ENCODE results near the gene SETD1A. TPM values are rescaled to one million over a fixed set of nuclear protein-coding genes. Genes with fewer than 3 reads are reported as not detected.
"Not testable (repeated sequence)": the region's sequence is repeated elsewhere in the genome, so short reads cannot be mapped to it uniquely, and the experiment has no call there.

Gene SETD1A
- total RNA-seq, 1 donor from 2014 or later: 11.0 TPM

DNA sequence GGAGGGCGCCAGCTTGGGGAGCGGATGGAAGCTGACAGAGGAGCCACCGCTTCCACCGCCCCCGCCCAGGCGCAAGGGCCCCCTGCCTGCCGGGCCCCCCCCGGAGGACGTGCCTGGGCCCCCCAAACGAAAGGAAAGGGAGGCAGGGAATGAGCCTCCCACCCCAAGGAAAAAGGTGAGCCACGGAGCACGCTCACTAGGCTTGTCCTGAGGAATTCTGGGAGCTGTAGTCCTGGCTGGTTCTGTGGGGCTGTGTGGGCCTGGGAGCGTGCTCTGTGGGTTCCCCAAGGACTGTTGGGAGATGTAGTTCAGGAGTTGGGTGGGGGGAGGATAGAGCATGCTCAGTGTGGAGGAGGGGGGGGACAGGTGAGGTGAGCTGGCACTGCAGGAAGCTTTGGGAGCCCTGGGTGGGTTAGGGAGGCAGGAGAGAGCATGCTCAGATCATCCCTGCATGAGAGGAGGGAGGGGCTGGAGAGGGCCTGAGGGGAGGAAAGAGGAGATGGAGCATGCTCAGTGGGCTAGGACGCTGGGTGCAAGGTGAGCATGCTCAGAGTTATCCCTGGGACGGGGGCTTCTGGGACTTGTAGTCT, 29.7 kb upstream of the SETD1A start:
- DNase-seq (peak; percentile 52), ATAC-seq (peak; percentile 31)

DNA sequence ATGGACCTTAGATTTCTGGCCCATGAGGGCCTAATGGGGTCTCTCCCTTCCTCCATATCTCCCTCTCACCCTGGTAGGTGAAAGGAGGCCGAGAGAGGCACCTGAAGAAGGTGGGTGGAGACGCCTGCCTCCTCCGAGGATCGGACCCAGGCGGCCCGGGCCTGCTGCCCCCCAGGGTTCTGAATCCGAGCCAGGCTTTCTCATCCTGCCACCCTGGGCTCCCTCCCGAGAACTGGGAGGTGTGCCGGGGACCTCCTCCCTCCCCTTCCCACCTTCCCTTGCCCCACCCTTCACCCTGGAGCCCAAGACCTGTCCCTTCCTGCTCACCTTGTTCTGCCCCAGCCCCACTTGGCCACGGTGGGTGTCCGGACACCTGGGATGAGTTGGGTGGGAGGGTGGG, 29.2 kb upstream of the SETD1A start:
- DNase-seq (no peak), ATAC-seq (no peak)
- intact Hi-C loops (cut with micrococcal nuclease): no loop called here

More for the DNA sequence above, 29.7 kb upstream of the SETD1A start:
- intact Hi-C loops (cut with micrococcal nuclease): no loop called here

DNA sequence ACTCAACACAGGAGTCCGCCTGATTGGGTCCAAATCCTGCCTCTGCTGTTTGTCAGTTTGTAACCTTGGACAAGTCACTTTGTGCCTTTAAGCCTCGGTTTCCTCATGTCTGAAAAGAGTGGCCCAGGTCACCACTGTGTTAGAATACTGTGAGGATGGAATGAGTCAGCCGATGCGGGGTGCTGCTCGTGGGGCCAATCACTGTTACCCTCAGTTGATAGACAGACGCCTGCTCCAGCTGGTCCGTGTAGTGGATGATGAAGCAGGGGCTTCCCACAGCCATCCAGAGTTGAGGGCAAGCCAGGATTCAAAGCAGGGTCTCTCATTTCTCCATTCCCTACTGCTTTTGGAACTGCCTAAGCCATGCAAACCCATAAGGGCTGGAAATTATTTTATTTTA, 28.4 kb upstream of the SETD1A start:
- ATAC-seq (no peak), DNase-seq (no peak)
- intact Hi-C loops (cut with micrococcal nuclease): no loop called here

DNA sequence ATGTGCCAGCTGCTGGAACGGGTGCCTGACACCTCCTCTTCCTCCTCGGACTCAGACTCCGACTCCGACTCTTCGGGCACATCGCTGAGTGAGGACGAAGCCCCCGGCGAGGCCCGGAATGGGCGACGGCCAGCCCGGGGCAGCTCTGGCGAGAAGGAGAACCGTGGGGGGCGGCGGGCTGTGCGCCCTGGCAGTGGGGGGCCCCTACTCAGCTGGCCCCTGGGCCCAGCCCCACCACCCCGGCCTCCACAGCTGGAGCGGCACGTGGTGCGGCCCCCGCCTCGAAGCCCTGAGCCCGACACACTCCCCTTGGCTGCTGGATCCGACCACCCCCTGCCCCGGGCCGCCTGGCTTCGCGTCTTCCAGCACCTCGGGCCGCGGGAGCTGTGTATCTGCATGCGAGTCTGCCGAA, 27.4 kb upstream of the SETD1A start:
- DNase-seq: no peak
- intact Hi-C loops (cut with micrococcal nuclease): no loop called here
- ATAC-seq: no peak

DNA sequence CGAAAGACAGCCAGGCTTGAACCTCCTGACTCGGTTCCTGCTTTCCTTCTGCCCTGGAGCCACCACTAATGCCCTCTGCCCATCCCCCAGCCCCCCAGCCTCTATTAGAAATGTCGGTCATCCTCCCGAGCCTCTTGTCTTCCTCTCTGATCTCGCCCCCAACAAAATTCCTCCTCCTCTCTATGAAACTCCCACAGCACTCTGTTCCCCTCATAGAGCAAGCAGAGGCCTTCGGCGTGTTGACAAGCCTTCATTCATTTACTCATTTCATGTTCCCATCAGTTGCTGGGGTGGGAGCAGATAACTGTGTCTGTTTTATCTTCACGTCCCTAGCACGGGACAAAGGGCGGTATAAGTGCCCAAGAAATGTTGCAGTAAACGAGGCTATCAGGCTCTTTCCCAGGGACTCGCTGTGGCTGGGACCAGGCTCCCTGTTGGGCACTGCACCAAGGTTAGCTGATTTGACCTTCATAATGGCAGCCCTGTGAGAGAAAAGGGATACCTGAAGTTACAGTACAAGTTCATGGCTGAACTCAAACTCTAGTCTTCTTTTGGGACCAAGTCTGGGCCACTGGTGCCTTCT, 26.4 kb upstream of the SETD1A start:
- DNase-seq: no peak

DNA sequence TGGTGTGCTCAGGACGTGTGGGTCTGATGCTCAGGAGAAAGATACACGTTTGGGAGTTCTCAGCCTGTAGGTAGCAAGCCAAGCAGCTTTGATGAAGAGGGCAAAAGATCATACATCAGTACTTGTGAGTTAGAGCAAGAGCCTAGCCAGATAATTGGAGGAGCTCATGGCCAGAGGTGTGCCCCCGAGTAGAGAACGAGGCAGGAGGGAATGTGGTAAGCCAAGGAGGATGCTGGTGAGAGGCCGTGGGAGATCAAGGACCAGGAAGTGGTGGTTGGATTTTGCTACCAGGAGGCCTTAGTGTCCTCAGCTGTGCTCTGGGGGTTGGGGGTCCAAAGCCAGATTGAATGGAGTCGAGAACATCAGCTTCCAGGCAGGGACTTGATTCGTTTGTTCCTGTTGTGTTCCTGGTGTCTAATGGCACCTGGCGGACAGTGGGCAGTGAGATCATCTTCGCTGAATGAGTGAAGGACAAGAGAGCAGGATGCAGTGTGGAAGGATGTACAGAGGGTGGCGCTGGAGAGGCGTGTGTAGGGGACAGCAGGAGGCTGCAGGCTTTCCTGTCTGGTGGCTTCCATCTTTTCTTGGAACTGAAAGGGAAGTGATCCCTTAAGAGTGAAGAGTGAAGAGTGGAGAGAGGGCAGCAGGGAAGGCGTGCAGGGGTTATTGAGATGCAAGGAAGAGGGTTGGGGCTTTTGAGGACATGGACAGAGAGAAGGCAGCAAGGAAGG, 22.6 kb upstream of the SETD1A start:
- DNase-seq: peak; percentile 57
- ATAC-seq: no peak
- intact Hi-C loops (cut with micrococcal nuclease): no loop called here

More for the DNA sequence above, 26.4 kb upstream of the SETD1A start:
- peak; percentile 41 for ATAC-seq
- intact Hi-C loops (cut with micrococcal nuclease): no loop called here

DNA sequence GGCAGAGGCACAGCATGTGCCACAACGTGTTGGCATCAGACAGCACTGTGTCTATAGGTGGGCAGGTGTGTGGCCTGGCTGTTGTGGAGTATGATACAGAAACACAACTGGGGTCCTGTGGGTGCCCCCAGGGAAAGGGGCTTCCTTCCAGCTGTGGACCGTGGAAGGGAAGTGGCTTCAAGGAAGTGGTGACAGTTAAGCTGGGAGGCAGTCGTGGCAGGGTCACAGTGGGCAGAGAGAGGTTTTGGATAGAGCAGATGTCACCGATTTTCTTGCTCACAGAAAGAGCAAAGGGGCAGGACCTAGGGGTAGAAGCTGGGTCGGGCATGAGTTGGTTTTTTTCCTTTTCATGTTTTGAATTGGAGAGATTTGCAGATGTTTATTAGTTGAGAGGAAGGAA, 19.9 kb upstream of the SETD1A start:
- no peak for ATAC-seq
- intact Hi-C loops (cut with micrococcal nuclease): no loop called here
- DNase-seq: no peak

DNA sequence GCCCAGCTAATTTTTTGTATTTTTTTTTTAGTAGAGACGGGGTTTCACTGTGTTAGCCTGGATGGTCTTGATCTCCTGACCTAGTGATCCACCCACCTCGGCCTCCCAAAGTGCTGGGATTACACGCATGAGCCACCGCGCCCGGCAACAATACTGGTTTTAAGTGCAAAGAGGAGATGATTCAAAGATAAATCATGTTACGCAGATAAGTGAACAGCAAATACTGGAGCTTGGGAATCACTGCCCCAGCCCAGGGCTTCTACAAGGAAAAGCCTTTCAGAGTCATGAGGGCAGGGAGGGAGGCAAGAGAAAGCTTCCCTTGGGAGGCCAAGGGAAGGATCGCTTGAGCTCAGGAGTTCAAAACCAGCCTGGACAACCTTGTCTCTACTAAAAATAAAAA, 18.0 kb upstream of the SETD1A start:
- intact Hi-C loops (cut with micrococcal nuclease); ATAC-seq; DNase-seq: not testable (repeated sequence)

DNA sequence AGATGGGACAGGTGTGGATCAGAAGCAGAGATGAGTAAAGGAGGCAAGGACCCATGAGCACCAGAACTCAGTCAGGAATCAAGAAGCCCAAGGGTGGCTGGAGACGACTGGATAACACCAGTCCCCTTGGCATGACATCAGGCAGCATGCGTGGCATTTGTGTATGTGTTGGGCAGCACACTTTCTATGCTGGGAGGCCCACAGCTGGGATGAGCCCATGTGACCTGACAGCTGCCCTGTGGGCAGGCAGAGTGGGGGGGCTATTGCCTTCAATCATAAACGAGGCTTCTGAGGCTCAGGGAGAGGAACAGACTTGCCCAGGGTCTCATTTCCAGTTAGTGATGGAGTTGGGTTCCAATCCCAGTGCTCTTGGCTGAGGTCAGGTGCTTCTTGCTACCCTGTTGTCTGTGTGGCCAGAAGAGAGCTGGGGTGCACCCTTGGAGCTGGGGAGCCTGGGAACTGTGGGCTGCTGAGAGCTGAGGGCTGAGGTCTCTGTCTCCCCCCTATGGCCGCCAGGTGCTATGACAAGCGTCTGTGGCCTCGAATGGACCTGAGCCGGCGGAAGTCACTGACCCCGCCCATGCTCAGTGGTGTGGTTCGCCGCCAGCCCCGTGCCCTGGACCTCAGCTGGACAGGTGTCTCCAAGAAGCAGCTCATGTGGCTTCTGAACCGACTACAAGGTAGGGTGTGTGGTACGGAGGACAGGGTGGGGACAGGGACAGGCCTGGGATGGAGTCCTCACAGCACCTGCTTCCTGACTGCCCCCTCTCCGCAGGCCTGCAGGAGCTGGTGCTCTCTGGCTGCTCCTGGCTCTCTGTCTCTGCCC, 15.7 kb upstream of the SETD1A start:
- intact Hi-C loops (cut with micrococcal nuclease): no loop called here
- ATAC-seq (peak; percentile 89), DNase-seq (peak; percentile 83)

DNA sequence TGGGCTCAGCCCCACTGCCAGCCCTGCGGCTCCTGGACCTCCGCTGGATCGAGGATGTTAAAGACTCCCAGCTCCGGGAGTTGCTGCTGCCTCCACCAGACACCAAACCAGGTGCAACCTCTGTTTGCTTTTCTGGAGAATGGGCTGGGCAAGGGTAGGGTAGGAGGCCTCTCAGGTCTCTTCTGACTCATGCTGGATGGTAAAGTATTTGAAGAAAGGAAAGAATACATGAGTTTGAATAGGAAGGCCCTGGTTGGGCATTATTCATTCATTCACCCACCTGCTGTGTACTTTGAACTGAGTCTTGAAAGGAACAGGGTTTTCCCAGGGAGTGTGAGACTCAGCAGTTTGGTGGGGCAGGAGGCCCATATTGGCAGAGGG, 15.1 kb upstream of the SETD1A start:
- DNase-seq (no peak), ATAC-seq (no peak)
- intact Hi-C loops (cut with micrococcal nuclease): no loop called here

DNA sequence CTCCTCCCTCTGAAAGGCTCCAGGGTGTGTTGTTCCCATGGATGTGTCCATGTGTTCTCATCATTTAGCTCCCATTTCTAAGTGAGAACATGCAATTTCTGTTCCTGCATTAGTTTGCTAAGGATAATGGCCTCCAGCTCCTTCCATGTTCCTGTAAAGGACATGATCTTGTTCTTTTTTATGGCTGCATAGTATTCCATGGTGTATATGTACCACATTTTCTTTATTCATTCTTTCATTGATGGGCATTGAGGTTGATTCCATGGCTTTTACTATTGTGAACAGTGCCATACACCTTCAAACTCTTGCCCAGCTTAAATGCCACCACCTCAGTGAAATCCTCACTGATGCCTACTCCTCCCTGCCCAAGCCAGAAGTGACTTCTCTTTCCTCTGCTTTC, 13.2 kb upstream of the SETD1A start:
- intact Hi-C loops (cut with micrococcal nuclease): no loop called here
- no peak for ATAC-seq
- no peak for DNase-seq

DNA sequence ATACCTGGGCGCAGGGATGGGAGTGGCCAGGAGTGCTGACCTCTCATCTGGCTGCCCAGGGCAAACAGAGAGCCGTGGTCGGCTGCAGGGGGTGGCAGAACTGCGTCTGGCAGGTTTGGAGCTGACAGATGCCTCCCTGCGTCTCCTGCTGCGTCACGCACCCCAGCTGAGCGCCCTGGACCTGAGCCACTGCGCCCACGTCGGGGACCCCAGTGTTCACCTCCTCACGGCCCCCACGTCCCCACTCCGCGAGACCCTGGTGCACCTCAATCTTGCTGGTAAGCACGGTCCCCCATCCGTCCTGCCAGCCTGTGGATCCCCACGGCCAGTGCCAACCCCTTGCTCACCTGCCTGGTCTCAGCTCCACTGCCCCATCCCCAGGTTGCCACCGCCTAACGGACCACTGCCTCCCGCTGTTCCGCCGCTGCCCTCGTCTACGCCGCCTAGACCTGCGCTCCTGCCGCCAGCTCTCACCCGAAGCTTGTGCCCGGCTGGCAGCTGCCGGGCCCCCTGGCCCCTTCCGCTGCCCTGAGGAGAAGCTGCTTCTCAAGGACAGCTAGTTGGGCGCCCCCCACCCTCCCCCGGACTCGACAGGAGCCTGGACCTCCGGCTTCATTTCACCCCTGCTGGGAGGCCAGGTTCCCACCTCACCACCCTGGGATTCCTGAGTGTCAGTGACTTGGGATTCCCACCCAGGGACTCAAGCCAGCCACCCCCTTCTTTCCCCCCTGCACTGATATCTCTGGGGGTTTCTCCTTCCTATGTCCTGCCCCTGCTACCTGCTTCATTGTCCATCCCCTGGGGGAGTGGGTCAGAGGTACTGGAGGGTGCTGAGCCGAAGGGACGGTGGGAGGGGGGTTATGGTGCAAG, 10.6 kb upstream of the SETD1A start:
- ATAC-seq (no peak), DNase-seq (no peak)

DNA sequence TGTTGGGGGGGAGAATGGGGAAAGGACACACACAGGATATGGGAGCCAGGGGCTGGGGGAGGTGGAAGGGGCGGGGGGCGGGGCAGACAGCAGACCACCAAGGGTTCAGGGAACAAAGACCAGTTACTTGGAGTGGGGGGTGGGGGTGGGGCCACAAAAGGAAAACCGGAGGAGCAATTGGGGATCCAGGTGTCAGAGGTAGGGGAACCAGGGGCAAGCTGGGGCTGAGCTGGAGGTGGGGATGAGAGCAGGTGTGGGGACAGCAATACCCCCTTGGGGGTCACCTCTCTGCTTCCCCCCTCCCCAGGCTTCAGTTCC, 10.1 kb upstream of the SETD1A start:
- intact Hi-C loops (cut with micrococcal nuclease): no loop called here
- DNase-seq (no peak), ATAC-seq (no peak)

More for the DNA sequence above, 10.6 kb upstream of the SETD1A start:
- intact Hi-C loops (cut with micrococcal nuclease): no loop called here

DNA sequence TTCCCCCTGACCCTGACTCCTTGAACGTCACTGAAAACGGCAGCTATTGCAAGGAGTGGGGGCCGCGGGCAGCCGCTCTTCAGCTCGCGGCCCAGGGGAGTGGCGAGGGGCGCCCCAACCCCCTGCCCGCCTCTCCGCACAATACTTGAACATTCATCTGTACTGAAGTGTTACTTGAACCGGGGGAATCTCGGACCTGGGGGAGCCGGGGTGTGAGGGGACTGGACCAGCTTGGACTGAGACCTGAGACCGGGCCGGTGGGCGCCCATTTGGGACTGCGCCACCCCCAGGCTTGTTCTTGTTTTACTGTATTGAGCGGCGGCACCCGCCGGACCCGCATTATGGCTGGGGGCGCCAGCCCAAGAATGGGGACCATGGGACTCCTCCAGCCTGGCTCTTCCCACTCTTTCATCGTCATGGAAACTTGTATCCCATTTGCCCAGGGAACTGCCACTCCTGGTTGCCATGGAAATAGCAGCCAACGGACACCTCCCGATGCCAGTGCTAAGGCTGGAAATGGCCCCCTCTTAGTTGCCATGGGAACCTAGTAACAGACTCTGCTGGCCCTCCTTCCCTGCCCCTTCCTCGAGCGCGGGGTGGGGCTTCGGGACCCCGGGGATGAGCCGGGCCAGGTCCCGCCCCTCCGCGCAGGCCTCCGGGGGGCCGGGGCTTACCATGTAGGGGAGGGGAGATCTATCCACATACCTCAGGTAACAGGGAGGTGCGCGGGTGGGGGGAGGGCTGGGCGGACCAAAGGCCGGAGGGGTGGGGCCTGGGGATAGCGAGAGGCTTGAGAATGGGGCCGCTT, 9.5 kb upstream of the SETD1A start:
- peak; percentile 77 for DNase-seq
- intact Hi-C loops (cut with micrococcal nuclease): no loop called here
- peak; percentile 53 for ATAC-seq

DNA sequence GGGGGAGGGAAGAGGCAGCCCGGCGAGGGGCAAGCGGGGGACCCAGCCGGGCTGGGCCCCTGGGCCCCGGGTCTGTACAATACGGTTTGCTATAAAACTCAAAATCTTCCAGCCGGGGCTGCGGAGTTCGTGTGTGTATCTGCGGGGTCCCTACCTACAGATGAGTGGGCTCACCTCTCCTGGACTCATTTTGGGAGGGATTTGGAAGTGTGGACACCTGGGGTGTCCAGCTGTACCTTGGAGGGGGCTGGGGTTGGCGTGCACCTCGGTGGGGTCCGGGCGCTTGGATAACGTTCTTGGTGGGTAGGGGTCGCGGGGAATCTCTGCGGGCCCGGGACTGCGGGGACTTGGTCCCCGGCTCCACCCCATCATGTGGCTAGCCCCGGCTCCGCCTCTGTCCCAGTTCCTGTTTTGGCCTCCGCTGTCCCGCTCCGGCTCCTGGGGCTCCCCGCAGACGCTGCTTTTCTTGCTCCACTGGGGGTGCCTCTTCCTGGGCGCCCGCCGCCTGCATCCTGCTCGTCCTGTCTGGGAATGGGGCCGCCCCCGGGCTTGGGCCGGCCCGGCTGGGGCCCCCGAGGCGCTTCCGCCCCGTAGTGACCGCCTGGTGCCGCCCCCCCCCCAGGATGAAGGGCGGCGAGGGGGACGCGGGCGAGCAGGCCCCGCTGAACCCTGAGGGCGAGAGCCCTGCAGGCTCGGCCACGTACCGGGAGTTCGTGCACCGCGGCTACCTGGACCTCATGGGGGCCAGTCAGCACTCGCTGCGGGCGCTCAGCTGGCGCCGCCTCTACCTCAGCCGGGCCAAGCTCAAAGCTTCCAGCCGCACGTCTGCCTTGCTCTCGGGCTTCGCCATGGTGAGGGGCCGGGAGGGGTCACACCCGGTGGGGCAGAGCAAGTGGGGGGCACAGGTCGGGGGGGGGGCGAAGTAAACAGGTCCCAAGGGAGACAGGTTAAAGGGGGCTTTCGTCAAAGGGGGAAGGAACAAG, 8.6 kb upstream of the SETD1A start, which contains the start of gene ORAI3:
Gene ORAI3 (plus strand): TSS at position 402 of the 983 bp plus-strand sequence. CDS start 222 bp downstream, at position 624.
- DNase-seq (peak; percentile 87), ATAC-seq (peak; percentile 78)
- intact Hi-C loops (cut with micrococcal nuclease): no loop called here

DNA sequence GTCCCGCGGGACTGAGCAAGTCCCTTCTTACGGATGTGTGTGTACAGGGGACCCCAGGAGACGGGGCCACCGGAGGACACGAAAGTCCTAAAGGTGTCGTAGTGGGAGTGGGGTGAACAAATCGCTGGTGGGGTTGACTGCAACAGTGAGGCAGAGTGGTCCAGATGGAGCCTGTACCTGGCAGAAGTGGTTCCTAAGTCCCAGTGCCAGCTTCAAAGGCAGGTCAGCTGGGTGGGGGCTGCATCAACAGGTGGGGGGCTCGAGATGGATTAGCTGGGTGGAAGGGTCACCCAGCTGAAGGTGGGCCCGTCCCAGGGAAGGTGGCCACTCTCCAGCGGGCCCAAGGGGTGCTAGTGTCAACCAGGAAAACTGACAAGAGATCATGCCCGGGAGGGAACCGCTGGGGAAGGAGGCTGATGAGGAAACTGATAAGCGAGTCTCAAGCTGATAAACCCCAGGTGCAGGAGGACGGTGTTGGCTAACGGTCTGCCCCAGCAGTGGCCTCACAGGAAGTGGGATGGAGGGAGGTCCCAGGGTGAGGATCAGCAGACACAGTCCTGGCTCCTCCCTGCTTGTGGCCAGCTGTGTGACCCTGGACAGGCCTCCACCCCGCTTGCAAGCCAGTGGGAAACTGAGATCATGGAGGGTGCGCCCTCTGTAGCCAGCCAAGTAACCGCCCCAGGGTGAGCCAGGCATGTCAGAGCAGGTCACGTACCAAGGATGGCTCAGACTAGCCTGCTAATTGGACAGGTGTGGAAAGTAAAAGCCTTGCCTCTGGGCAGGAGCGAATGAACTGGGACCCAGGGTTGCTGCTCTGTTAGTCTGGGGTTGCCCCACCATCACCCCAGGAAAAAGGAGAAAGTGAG, 7.7 kb upstream of the SETD1A start:
- peak; percentile 88 for DNase-seq
- intact Hi-C loops (cut with micrococcal nuclease): no loop called here
- ATAC-seq: peak; percentile 63
